ENCODE measurements around the gene SYNJ1. TPM values are rescaled to one million over a fixed set of nuclear protein-coding genes. Genes with fewer than 3 reads are reported as not detected.

Gene SYNJ1
- total and polyA plus RNA-seq, 2 of the 4 experiments (the other 2 are of a cell fraction) = 3.6 to 4.6 TPM

- no peak overlapping the region for H3K23ac ChIP-seq (ENCODE audit: low read depth, low read length)
- H4K8ac ChIP-seq (ENCODE audit: low read depth in 2 of 2, low read length in 2 of 2) = no peak overlapping the region
- no peak overlapping the region for H3K4me3 ChIP-seq (ENCODE audit: insufficient read depth, low read depth, low read length)
- no peaks in the 10 kb centered on the region for H3K27me3 ChIP-seq (ENCODE audit: control insufficient read depth, insufficient read depth, low read length)
- ChIA-PET CTCF (no interaction called here), POLR2A (ENCODE audit: unreplicated experiment) (interaction anchor here (0.7 kb wide), 1 partner anchor 103 kb away, joined by 9 read pairs; no protein-coding TSS in a partner anchor)
- H2BK120ac ChIP-seq (ENCODE audit: low read depth, low read length) = no peak overlapping the region
- no peak overlapping the region for H2BK5ac ChIP-seq (ENCODE audit: low read depth, low read length, poor library complexity, severe bottlenecking)
- no CpG with 5 or more reads among the region's 1 CpG for WGBS, 2 experiments (ENCODE audit: extremely low coverage in 2 of 2, insufficient read length in 1 of 2)
- H4K5ac ChIP-seq (ENCODE audit: low read depth, low read length) = no peak overlapping the region
- peaks cover 3% of the 10 kb centered on the region; the same call in 1 of the 2 replicates for H3K4me1 ChIP-seq (ENCODE audit: control insufficient read depth, insufficient read depth, low read length)
- dilution Hi-C loops (cut with HindIII; ENCODE audit: low sequenced_read_pairs, unreplicated experiment) (no loop called here), intact Hi-C loops (cut with micrococcal nuclease) (no loop called here), in situ Hi-C loops (cut with MboI; ENCODE audit: low sequenced_read_pairs) (no loop called here)
- H3K18ac ChIP-seq (ENCODE audit: low read depth, low read length) = no peak overlapping the region
- H3K9me1 ChIP-seq (ENCODE audit: insufficient read depth, low read length) = peaks cover 7% of the 10 kb centered on the region
- H3K4ac ChIP-seq (ENCODE audit: low read depth, low read length) = no peak overlapping the region
- no peak overlapping the region for H3K14ac ChIP-seq (replicated peaks; ENCODE audit: low read depth, low read length)
- H4K20me1 ChIP-seq (ENCODE audit: insufficient read depth, low read length) = no peaks in the 10 kb centered on the region
- H3K36me3 ChIP-seq (ENCODE audit: control insufficient read depth, insufficient read depth, low read length) = no peaks in the 10 kb centered on the region
- BruUV-seq (replicated peaks) = no TSS peak
- no peak overlapping the region for H2BK15ac ChIP-seq (ENCODE audit: low read depth, low read length)
- peaks cover 3 to 20% of the 10 kb centered on the region in 2 experiments; a peak in 2 of 4 replicates for H3K79me1 ChIP-seq (ENCODE audit: low read depth in 1 of 2, low read length in 2 of 2)
- no peak overlapping the region for H3K9ac ChIP-seq (ENCODE audit: low read depth, low read length)
- H2AFZ ChIP-seq (replicated peaks; ENCODE audit: low read length, poor library complexity) = no peak overlapping the region
- H4K91ac ChIP-seq (ENCODE audit: insufficient read depth, low read depth, low read length) = no peak overlapping the region
- no peaks in the 10 kb centered on the region for H3K9me3 ChIP-seq (ENCODE audit: control insufficient read depth, insufficient read depth, low read length)
- no peak for TF ChIP-seq MAZ (IDR thresholded peaks at IDR 0.05; ENCODE audit: borderline replicate concordance, low read depth, low read length)
- no peak for TF ChIP-seq USF2 (IDR thresholded peaks at IDR 0.05; ENCODE audit: low read depth, low read length)
- TF ChIP-seq ELK1 (IDR thresholded peaks at IDR 0.05; ENCODE audit: borderline replicate concordance, low read depth, low read length) = no peak
- no peak for TF ChIP-seq CEBPB (IDR thresholded peaks at IDR 0.05; ENCODE audit: low read depth, low read length)
- TF ChIP-seq MXI1 (IDR thresholded peaks at IDR 0.05; ENCODE audit: borderline replicate concordance, low read depth, low read length) = no peak
- no peak for TF ChIP-seq RCOR1 (IDR thresholded peaks at IDR 0.05; ENCODE audit: insufficient replicate concordance, low read length)
- no peak for TF ChIP-seq RFX5 (IDR thresholded peaks at IDR 0.05; ENCODE audit: low read depth, low read length)
- no peak for TF ChIP-seq MAFK (IDR thresholded peaks at IDR 0.05; ENCODE audit: low read depth, low read length)
- DNase-seq = peak; percentile 39
- peak; percentile 97 for ATAC-seq (ENCODE audit: low read depth)
- no peak overlapping the region for H2AK9ac ChIP-seq (replicated peaks; ENCODE audit: low read depth, low read length, poor library complexity)
- no peak overlapping the region for H3K27ac ChIP-seq (ENCODE audit: insufficient read depth, low read length)
- no peak overlapping the region for H2AK5ac ChIP-seq (ENCODE audit: low read depth, low read length)
- no peak overlapping the region for H2BK20ac ChIP-seq (ENCODE audit: low read depth, low read length)
- no peak overlapping the region for H3K56ac ChIP-seq (ENCODE audit: extremely low read depth, insufficient read depth, low read length)
- no peak overlapping the region for H3K4me2 ChIP-seq (ENCODE audit: low read depth, low read length)
Measured at GRCh38 chr21:32705139-32705538, 22.7 kb downstream of the SYNJ1 start.
